HG03103 (cell line): ENCODE measurements around the gene NFASC.

Experiments used
- ATAC-seq: cut with Tn5 transposase; IDR thresholded peaks from one replicate; pipeline ENCODE4 v1.9.1; 2021; ENCODE audit warnings: low read depth; ENCODE audit not compliant: unreplicated experiment

The NFASC gene

GRCh38 chr1:204885790-204886189 lies 15.1 kb downstream of the NFASC start:
- no peak for ATAC-seq

GRCh38 chr1:204887846-204888245 lies 17.2 kb downstream of the NFASC start:
- no peak for ATAC-seq

- no peak for ATAC-seq
These were observed 17.6 kb downstream of the NFASC start for GRCh38 chr1:204888294-204888693.

GRCh38 chr1:204889681-204890383 lies 19.2 kb downstream of the NFASC start:
- ATAC-seq = no peak

GRCh38 chr1:204891860-204892259 lies 21.2 kb downstream of the NFASC start:
- ATAC-seq = no peak

GRCh38 chr1:204894031-204894430 lies 23.4 kb downstream of the NFASC start:
- no peak for ATAC-seq

- ATAC-seq = no peak
These were observed 23.9 kb downstream of the NFASC start for GRCh38 chr1:204894606-204895005.

- no peak for ATAC-seq
These were observed 25.4 kb downstream of the NFASC start for GRCh38 chr1:204896023-204896422.

- ATAC-seq = no peak
These were observed 26.3 kb downstream of the NFASC start for GRCh38 chr1:204896787-204897469.

GRCh38 chr1:204900721-204901120 lies 30.1 kb downstream of the NFASC start:
- no peak for ATAC-seq

GRCh38 chr1:204902671-204903070 lies 32.0 kb downstream of the NFASC start:
- no peak for ATAC-seq

GRCh38 chr1:204904228-204904810 lies 33.7 kb downstream of the NFASC start:
- ATAC-seq = no peak

GRCh38 chr1:204909109-204909508 lies 38.4 kb downstream of the NFASC start:
- ATAC-seq = no peak

- ATAC-seq = no peak
These were observed 45.3 kb downstream of the NFASC start for GRCh38 chr1:204915861-204916495.

- no peak for ATAC-seq
These were observed 47.1 kb downstream of the NFASC start for GRCh38 chr1:204917802-204918201.

- no peak for ATAC-seq
These were observed 49.8 kb downstream of the NFASC start for GRCh38 chr1:204920511-204920910.

GRCh38 chr1:204920967-204921366 lies 50.3 kb downstream of the NFASC start:
- ATAC-seq = no peak

- no peak for ATAC-seq
These were observed 51.3 kb downstream of the NFASC start for GRCh38 chr1:204921855-204922516.

GRCh38 chr1:204923201-204923600 lies 52.5 kb downstream of the NFASC start:
- ATAC-seq = no peak

GRCh38 chr1:204923626-204924012 lies 53.0 kb downstream of the NFASC start:
- no peak for ATAC-seq
